NT2/D1 (cell line): Measurements from ENCODE around the gene LTN1.

Experiments
- SUZ12 ChIP-seq: IDR thresholded peaks from 2 replicates; pipeline ENCODE4 v1.6.1; 2011; ENCODE audit not compliant: insufficient read length, insufficient read depth; ENCODE audit errors: extremely low read depth
- YY1 ChIP-seq: IDR thresholded peaks from 2 replicates; pipeline ENCODE4 v1.6.1; 2011; ENCODE audit not compliant: insufficient read length, insufficient read depth

- TF ChIP-seq SUZ12 (no peak), YY1 (no peak)
Measured at GRCh38 chr21:28974531-28975227, 18.0 kb downstream of the LTN1 start.
